MCF 10A (cell line): ENCODE results near the gene EPG5. TPM values are rescaled to one million over a fixed set of nuclear protein-coding genes. Genes with fewer than 3 reads are reported as not detected.
"Not testable (repeated sequence)": the region's sequence is repeated elsewhere in the genome, so short reads cannot be mapped to it uniquely, and the experiment has no call there.

ENCODE experiments used
- BruUV-seq: library from RNA; stranded (reverse); fragments of 400-500 nt; replicated peaks from 2 replicates; lab custom pipeline; 2021; lab: Mats Ljungman, UMichigan
- CTCF ChIA-PET: fragments of 300-600 bp; sonication (Branson Sonifier 250); formaldehyde crosslinking; extraction: SDS; loops from one replicate; lab custom pipeline; 2021; ENCODE audit warnings: antibody characterized with exemption, inconsistent platforms; lab: Yijun Ruan, JAX
- POLR2A ChIA-PET: fragments of 300-600, 350-650 bp; sonication (Branson Sonifier 250); formaldehyde crosslinking; extraction: SDS; loops from one replicate; lab custom pipeline; 2020; ENCODE audit warnings: antibody characterized with exemption, inconsistent platforms; lab: Yijun Ruan, JAX
- DNase-seq: peaks from one replicate; pipeline ENCODE4 v3.0.0-alpha.2; 2018; ENCODE audit not compliant: unreplicated experiment
- H3K27ac Mint-ChIP-seq: one replicate; pipeline ENCODE4 v1.8.0; 2022; ENCODE audit warnings: mild to moderate bottlenecking, low read depth, mixed read lengths; ENCODE audit not compliant: unreplicated experiment
- H3K27me3 Mint-ChIP-seq: one replicate; pipeline ENCODE4 v1.8.0; 2022; ENCODE audit warnings: mixed read lengths; ENCODE audit not compliant: insufficient read depth, unreplicated experiment
- H3K36me3 Mint-ChIP-seq: one replicate; pipeline ENCODE4 v1.8.0; 2022; ENCODE audit warnings: mild to moderate bottlenecking, moderate library complexity, mixed read lengths; ENCODE audit not compliant: insufficient read depth, unreplicated experiment
- H3K4me1 Mint-ChIP-seq: one replicate; pipeline ENCODE4 v1.8.0; 2022; ENCODE audit warnings: mixed read lengths; ENCODE audit not compliant: insufficient read depth, unreplicated experiment
- H3K4me3 Mint-ChIP-seq: one replicate; pipeline ENCODE4 v1.8.0; 2022; ENCODE audit warnings: mild to moderate bottlenecking, moderate library complexity, mixed read lengths; ENCODE audit not compliant: unreplicated experiment
- H3K9me3 Mint-ChIP-seq: one replicate; pipeline ENCODE4 v1.8.0; 2022; ENCODE audit warnings: mixed read lengths; ENCODE audit not compliant: unreplicated experiment
- CTCF ChIP-seq: fragments of 200-600 bp; IDR thresholded peaks from one replicate; pipeline ENCODE4 v1.8.0; 2022; ENCODE audit warnings: antibody characterized with exemption, mild to moderate bottlenecking; ENCODE audit not compliant: unreplicated experiment
- intact Hi-C: fragments of 100-400 bp; cut with micrococcal nuclease; formaldehyde crosslinking; loops from 2 replicates; pipeline ENCODE4 v1.14.1; 2022
- total RNA-seq: library from RNA; stranded (reverse); gene quantifications from 2 replicates; pipeline ENCODE4 v1.2.3, GENCODE V29; 2022

Gene EPG5
- total RNA-seq, 1 experiment from 2014 or later = 19.4 TPM

GRCh38 chr18:45829855-45830254 lies 137.3 kb downstream of the EPG5 start:
- Mint-ChIP-seq H3K27ac (no peak overlapping the region), H3K4me3 (no peak overlapping the region), H3K4me1 (peaks cover 13% of the 10 kb centered on the region), H3K27me3 (peaks cover 5% of the 10 kb centered on the region), H3K36me3 (no peaks in the 10 kb centered on the region), H3K9me3 (no peaks in the 10 kb centered on the region)
- POLR2A ChIA-PET = interaction anchor here (0.9 kb wide), 1 partner anchor 27 kb away, joined by 3 read pairs; no protein-coding TSS in a partner anchor
- no TSS peak for BruUV-seq
- intact Hi-C loops = no loop called here
- TF ChIP-seq CTCF = no peak
- CTCF ChIA-PET = interaction anchor here (0.7 to 1.6 kb wide), 3 partner anchors 50 to 138 kb away, joined by 3 to 5 read pairs (median 3); no protein-coding TSS in a partner anchor
- no peak for DNase-seq

GRCh38 chr18:45828917-45829811 lies 138.0 kb downstream of the EPG5 start:
- CTCF ChIA-PET = interaction anchor here (0.7 to 1.6 kb wide), 2 partner anchors 23 to 138 kb away, joined by 3 to 4 read pairs; no protein-coding TSS in a partner anchor
- TF ChIP-seq CTCF = no peak
- BruUV-seq = no TSS peak
- Mint-ChIP-seq H3K27ac (no peak overlapping the region), H3K27me3 (no peaks in the 10 kb centered on the region), H3K9me3 (no peaks in the 10 kb centered on the region), H3K4me3 (no peak overlapping the region), H3K4me1 (peaks cover 13% of the 10 kb centered on the region), H3K36me3 (no peaks in the 10 kb centered on the region)
- no peak for DNase-seq
- POLR2A ChIA-PET = interaction anchor here (0.9 kb wide), 1 partner anchor 26 kb away, joined by 3 read pairs; no protein-coding TSS in a partner anchor
- intact Hi-C loops = no loop called here

- intact Hi-C loops, H3K36me3 Mint-ChIP-seq, POLR2A ChIA-PET, H3K9me3 Mint-ChIP-seq, BruUV-seq, H3K4me3 Mint-ChIP-seq, H3K27me3 Mint-ChIP-seq, DNase-seq, H3K27ac Mint-ChIP-seq: not testable (repeated sequence)
- CTCF ChIA-PET = interaction anchor here (0.7 to 0.9 kb wide), 2 partner anchors 13 to 24 kb away, joined by 3 read pairs; no protein-coding TSS in a partner anchor
- peaks cover 13% of the 10 kb centered on the region for H3K4me1 Mint-ChIP-seq
Measured at GRCh38 chr18:45826716-45827115, 140.4 kb downstream of the EPG5 start.

GRCh38 chr18:45826084-45826483 lies 141.0 kb downstream of the EPG5 start:
- Mint-ChIP-seq H3K4me3 (no peak overlapping the region), H3K36me3 (no peaks in the 10 kb centered on the region), H3K27me3 (no peaks in the 10 kb centered on the region), H3K9me3 (no peaks in the 10 kb centered on the region), H3K4me1 (peaks cover 13% of the 10 kb centered on the region), H3K27ac (no peak overlapping the region)
- no peak for DNase-seq
- ChIA-PET POLR2A (interaction anchor here (0.6 kb wide), 1 partner anchor 25 kb away, joined by 3 read pairs; no protein-coding TSS in a partner anchor), CTCF (interaction anchor here (0.6 to 0.9 kb wide), 2 partner anchors 14 to 101 kb away, joined by 3 read pairs; no protein-coding TSS in a partner anchor)
- no peak for TF ChIP-seq CTCF
- no TSS peak for BruUV-seq
- intact Hi-C loops = no loop called here
